NCI-H2029 (cell line): Measurements from ENCODE around the gene CLMN.
"Not testable (repeated sequence)": the region's sequence is repeated elsewhere in the genome, so short reads cannot be mapped to it uniquely, and the experiment has no call there.

Experiments
- DNase-seq: peaks from one replicate; lab custom pipeline; 2025; lab: John Stamatoyannopoulos, UW

CLMN gene

DNA sequence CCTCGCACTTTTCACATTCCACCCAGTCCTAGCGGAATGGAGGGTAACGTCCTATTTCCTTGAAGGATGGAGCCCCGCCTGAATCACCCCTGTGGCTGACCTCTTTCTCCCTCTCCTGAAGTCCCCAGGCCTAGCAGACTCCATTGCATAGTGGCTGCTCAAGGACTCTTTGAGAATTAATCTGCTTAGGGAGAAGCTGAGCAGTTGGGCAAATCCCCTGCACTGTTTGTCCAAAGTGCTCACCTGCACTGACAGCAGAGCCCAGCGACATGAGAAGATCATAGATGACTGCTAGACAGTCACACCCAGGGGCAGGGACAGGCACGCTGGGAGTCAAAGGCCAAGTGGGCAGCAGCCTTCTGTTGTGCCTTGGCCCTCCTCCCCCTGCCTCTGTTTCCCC is 124.7 kb downstream of the CLMN start:
- DNase-seq, result no peak

GRCh38 chr14:95193081-95193480 is 126.6 kb downstream of the CLMN start:
- DNase-seq, result no peak

- no peak for DNase-seq
Measured at GRCh38 chr14:95192311-95192710, 127.4 kb downstream of the CLMN start.

DNA sequence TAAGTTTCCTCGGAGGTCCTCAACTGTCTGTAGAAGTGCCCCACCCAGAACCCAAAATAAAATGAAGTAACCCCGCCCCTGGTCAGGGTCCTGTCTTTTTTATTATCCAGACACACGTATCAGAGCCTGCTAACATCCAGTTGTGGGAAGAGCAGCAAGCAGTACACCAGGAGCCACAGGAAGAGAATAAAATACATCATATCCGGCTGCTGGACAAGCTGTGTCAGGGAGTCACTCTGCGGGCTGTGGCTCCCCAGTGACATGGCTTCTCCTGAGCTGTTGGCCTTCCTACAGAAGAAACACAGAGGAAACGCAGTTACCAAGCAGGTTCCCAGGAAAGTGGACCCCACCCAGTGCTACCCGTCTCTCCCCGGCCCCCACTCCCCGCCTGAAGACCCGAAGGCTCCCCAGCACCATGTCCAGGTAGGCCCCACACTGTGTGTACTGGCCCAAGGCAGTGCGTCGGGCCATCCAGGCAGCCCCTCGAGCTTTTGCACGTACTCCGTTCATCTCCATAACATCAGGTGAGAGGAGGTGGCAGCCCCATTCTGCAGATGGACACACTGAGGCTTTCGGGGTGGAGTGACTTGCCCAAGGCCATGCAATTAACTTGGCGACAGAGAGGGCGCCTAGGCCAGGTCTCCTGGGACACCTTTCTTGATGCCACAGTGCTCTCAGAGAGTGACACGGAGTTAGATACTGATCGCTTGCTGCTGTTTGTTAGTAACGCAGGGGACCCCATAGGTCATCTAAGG is 128.1 kb downstream of the CLMN start:
- no peak for DNase-seq

DNA sequence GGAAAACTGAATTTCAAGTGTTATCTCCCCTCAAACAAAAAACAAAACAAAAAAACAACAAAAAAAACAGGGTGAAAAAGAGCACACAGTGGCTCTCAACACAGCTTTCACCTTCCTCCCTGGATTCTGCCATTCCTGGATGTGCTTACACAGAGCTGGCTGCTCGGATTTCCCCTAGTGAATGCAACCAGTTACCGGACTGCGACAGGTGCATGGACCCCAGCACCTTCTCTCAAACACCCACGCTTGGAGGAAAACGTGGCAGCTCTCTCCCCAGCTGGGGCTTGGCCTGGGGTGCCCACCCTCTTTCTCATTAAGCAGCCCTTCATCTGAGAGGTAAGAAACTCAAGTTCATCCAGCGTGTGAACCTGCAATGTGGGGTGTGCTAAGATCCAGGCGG is 128.9 kb downstream of the CLMN start:
- no peak for DNase-seq

DNA sequence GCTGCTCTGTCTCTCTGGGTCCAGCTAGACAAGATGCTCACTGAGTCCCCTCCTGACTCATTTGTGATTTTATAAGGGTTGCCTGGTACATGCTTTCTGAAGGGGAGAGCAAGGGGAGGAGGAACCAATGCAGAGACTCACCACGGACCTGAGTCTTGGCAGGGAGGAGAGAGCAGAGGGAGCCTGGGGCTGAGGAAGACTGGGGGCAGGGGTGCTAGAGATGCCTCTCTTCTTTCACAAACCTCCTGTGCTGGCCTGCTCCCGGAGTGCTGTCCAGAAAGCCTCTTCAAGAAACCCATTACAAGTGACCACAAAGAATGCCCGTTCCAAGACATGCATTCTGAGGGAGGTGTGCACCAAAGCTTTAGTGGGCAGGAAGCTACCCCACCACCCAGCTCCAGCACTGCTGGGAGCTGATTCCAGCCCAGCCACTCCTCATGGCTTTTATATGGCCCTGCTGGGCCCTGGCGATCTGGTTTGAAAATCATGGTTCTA is 129.3 kb downstream of the CLMN start:
- DNase-seq, result no peak

DNA sequence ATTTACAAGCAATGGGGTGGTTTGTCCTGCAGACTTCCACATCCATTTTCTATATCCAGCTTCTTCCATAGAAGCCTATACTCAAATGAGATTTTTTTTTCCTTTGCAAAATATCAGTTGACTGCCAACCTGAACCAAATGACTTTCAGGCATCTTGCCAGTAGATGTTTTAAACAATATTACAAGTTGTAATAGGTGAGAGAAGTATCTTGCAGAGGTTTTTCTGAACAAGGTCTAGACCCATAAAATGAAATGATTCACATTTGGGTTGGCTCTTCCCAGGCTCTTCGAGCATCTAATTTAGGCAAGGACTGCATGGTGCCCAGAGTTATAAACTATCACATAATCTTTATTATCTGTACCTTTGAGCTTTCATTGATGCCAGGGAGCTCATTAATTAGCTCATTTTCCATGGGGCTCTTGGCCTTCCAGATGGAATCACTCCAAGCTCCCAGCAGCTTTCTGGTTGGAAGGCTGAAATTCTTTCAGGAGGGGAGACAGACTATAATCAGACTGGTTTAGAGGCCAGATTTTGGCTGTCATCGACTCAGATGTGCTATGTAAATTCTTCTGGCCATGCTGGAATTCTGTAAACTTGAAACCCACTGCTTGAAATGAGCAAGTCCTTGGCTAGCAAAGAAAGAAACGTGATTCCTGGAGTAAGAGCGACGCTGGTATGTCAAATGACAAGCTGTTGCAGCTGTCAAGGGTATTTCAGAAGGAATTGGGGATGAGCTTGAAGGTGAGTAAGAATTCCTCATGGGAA is 130.2 kb downstream of the CLMN start:
- DNase-seq, result no peak

GRCh38 chr14:95188380-95188779 is 131.3 kb downstream of the CLMN start:
- DNase-seq, result no peak

DNA sequence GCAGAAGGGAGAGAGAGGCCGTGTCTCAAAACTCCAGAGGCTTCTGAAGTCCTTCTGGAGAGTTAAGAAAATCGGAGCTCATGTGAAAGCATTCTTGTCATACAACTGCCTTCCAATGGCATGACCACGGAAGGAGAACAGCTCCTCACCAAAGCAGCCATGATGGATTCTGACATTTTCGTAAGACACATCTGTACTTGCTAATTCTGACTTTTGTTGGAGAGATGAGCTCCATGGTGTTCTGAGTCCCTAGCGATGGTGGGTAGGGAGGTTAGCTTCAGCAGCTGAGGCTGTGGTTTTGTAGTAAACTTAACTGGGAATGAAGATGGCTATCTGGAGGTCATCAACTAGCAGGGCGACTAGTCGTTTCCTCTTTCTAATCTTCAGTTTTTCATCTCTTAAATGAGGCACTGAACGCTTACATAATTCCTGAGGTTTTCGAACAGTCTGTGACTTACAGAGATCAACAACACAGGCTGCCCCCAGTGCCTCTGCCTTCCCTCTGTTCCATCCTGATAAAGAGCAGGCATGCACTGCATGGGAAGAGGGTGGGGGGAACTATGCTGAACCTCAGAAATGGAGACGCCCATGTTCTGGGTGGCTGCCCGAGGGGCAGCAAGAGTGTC is 133.8 kb downstream of the CLMN start:
- DNase-seq, result no peak

DNA sequence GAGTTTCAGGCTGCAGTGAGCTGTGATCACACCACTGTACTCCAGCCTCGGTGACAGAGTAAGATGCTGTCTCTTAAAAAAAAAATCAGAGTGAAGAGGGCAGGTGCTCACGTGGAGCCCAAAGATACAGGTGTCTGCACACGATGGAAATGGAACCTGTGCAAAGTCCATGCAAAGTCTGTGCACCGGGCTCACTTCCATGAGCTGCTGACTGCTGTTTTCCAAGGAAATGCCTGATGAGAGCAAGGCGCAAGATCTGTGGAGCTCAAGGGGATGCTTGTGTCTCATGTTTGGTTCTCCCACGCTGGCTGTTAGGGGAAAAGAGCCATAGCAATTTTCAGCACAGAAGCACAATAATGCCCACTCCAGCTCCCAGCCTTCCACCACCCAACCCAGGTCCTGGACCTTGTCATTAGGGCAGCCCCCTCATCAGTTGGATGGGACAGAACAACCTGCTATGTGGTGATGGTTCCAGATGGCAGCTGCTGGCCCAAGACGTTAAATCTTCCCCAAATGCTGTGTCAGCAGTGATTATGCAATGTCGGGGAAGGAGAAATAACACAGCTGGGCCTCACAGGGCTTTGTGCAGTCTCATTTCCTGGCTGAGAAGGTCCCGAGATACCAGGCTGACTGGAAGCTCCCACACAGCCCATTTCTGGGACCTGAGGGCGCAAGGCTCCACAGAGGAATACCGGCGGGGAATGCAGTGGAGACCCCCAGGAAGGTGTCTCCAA is 134.5 kb downstream of the CLMN start:
- no peak for DNase-seq

DNA sequence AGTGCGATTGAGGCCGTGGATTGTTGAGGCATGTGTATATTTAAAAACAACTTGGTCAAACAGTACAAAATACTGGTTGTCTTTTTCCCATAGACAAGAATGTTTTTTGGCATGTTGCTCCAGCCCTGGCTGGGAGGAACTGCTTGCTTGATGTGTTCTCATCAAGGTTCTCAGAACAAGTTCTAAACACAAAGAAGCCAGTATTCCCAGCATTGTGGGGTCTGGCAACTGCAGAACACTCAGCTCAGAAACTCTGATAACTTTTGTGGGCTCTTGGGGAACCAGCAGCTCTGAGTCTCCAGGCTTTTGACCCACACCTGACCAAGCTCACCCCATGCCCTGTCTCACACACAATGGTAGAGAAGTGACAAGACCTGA is 135.3 kb downstream of the CLMN start:
- no peak for DNase-seq

DNA sequence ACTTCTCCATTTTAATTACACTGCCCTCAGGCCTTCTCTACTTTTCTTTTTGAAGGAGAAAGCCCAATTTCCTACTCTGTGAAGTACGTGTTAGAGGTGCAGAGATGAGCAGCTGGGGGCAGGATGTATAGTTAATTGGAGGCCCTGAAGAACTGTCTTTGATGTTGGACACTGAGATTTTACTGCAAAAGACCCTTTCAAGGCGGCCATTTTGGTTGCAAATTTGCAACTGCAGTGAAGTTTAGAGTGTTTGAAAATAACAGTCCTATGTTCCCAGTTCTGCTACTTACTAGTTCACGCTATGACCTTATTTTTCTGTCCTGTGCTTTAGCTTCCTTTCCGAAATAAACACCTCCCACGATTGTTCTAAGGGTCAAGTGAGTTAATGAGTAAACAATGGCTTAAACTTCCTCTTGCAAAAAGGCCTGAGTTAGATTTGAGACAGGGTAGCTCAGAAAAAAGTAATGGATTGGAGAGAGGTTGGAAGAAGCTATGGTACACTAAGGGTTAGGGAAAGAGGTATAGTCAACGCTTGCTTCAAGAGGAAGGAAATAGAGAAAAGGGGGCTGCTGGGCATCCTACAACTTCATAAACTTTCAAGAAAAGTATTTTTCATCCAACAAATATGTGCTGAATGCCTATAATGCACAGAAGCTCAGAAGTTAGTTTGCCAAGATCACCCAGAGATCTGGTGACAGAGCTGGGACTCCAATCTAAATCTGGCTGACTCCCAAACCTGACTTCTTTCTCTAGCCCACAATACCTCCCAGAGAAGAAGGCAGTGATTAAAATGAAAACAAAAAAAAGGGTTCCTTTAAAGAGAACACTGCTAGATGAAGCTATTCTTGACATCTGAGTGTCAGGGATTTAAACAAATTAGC is 135.9 kb downstream of the CLMN start:
- DNase-seq, result no peak

- DNase-seq, result no peak
Measured at GRCh38 chr14:95183082-95183481, 136.6 kb downstream of the CLMN start.

- DNase-seq, result no peak
Measured at GRCh38 chr14:95182379-95182778, 137.3 kb downstream of the CLMN start.

- DNase-seq, result no peak
Measured at GRCh38 chr14:95180966-95181741, 138.6 kb downstream of the CLMN start.

GRCh38 chr14:95175670-95176069 is 144.0 kb downstream of the CLMN start:
- not testable (repeated sequence) for DNase-seq

- DNase-seq, result no peak
Measured at GRCh38 chr14:95174184-95174792, 145.4 kb downstream of the CLMN start.

- no peak for DNase-seq
Measured at GRCh38 chr14:95173518-95173917, 146.2 kb downstream of the CLMN start.

GRCh38 chr14:95167177-95167576 is 152.5 kb downstream of the CLMN start:
- no peak for DNase-seq

DNA sequence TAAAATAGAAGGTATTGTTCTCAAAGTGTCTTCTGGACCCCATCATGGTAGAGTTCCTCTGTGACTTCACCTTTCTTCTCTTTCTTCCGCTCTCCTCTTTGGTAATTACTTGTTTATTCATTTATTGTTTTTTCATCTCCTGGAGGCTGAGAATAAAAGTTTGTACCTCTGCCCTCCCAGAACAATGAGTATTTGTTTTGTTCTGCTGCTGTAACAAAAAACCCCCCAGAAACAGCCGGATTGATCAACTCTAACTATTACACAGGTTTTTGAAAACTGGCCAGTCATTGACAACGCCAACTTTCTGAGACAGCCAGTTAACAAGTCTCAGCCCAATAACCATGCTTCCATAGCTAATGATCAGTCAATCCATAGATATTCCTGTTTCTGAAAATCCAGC is 154.2 kb downstream of the CLMN start:
- no peak for DNase-seq
